HCT116 (cell line): Measurements from ENCODE around the gene RASL10A. TPM values are rescaled to one million over a fixed set of nuclear protein-coding genes. Genes with fewer than 3 reads are reported as not detected.

Experiments used
- ATAC-seq: fragments of 200-7000 bp; cut with Tn5 transposase; 2 replicates; pipeline ENCODE4 v1.9.1; 2020; ENCODE audit warnings: mild to moderate bottlenecking, moderate library complexity
- BruUV-seq: library from RNA; stranded (reverse); fragments of 400-500 nt; replicated peaks from 2 replicates; lab custom pipeline; 2021; lab: Mats Ljungman, UMichigan
- CTCF ChIA-PET: fragments of 300-600 bp; sonication (Branson Sonifier 250); formaldehyde crosslinking; loops from one replicate; lab custom pipeline; 2021; ENCODE audit warnings: antibody characterized with exemption; lab: Charles Lee
- POLR2A ChIA-PET: fragments of 300-600, 350-600 bp; sonication (Branson Sonifier 250); formaldehyde crosslinking; loops from one replicate; lab custom pipeline; 2021; ENCODE audit warnings: antibody characterized with exemption; lab: Charles Lee
- RAD21 ChIA-PET, 2 experiments: fragments of 300-600 bp; sonication (Branson Sonifier 250); formaldehyde crosslinking; loops; one replicate each; lab custom pipeline; 2023; ENCODE audit warnings: low total read pairs in 2 of 2; ENCODE audit not compliant: uncharacterized antibody in 2 of 2, unreplicated experiment in 2 of 2, low non-redundant PET in 1 of 2; lab: Charles Lee
- DNase-seq: peaks from one replicate; pipeline ENCODE4 v3.0.0-alpha.2; 2010; ENCODE audit warnings: low read depth, low spot score
- H2AFZ ChIP-seq: fragments of 200-600 bp; shearing (Covaris generic), sonication (generic); 2 replicates; pipeline ENCODE4 v1.6.1; 2017; ENCODE audit warnings: low read depth, mixed run types, mixed read lengths, antibody characterized with exemption, low read length; ENCODE audit not compliant: poor library complexity, severe bottlenecking
- H3K27ac ChIP-seq: 2 replicates; pipeline ENCODE4 v1.5.1; 2012; ENCODE audit warnings: low read depth, low read length
- H3K27me3 ChIP-seq: fragments of 200-600 bp; sonication (generic); 2 replicates; pipeline ENCODE4 v1.6.1; 2016; ENCODE audit warnings: mixed run types, low read length, mixed read lengths; ENCODE audit not compliant: insufficient read depth
- H3K36me3 ChIP-seq, 2 experiments: fragments of 200-500 bp in 1 of 2; fragments of 200-600 bp in 1 of 2; sonication (Bioruptor generic) in 1 of 2; sonication (generic) in 1 of 2; 2 replicates each; pipeline versions ENCODE4 v1.5.1 to v1.6.1; 2014 to 2016; ENCODE audit warnings: low read length in 2 of 2, inconsistent platforms in 1 of 2, mixed read lengths in 1 of 2, mixed run types in 1 of 2; ENCODE audit not compliant: insufficient read depth in 2 of 2, control insufficient read depth in 1 of 2
- H3K4me1 ChIP-seq, 2 experiments: fragments of 200-600 bp in 1 of 2; sonication (generic) in 1 of 2; 2 replicates each; pipeline versions ENCODE4 v1.5.1 to v1.6.1; 2012 to 2017; ENCODE audit warnings: low read length in 2 of 2, inconsistent platforms in 1 of 2, mild to moderate bottlenecking in 1 of 2, mixed read lengths in 1 of 2, mixed run types in 1 of 2, moderate library complexity in 1 of 2; ENCODE audit not compliant: insufficient read depth in 2 of 2, control insufficient read depth in 1 of 2
- H3K4me2 ChIP-seq: fragments of 200-600 bp; sonication (generic); 2 replicates; pipeline ENCODE4 v1.6.1; 2017; ENCODE audit warnings: mixed run types, low read length, mixed read lengths
- H3K4me3 ChIP-seq, 2 experiments: fragments of 200-600 bp in 1 of 2; sonication (generic) in 1 of 2; replicated peaks in 1 of 2; 2 replicates each; pipeline ENCODE4 v1.5.1; 2011 to 2016; ENCODE audit warnings: low read length in 2 of 2, control low read depth in 1 of 2, low read depth in 1 of 2, mild to moderate bottlenecking in 1 of 2, mixed read lengths in 1 of 2, mixed run types in 1 of 2
- H3K79me2 ChIP-seq: fragments of 200-600 bp; sonication (generic); 2 replicates; pipeline ENCODE4 v1.6.1; 2017; ENCODE audit warnings: mild to moderate bottlenecking, mixed run types, low read length, moderate library complexity, mixed read lengths; ENCODE audit not compliant: insufficient read depth
- H3K9ac ChIP-seq: fragments of 200-600 bp; sonication (generic); 2 replicates; pipeline ENCODE4 v1.6.1; 2016; ENCODE audit warnings: low read length, mixed read lengths
- H3K9me2 ChIP-seq: fragments of 200-600 bp; sonication (generic), shearing (Covaris generic); 2 replicates; pipeline ENCODE4 v1.6.1; 2017; ENCODE audit warnings: mixed run types, mild to moderate bottlenecking, moderate library complexity; ENCODE audit not compliant: insufficient read depth
- H3K9me3 ChIP-seq, 2 experiments: fragments of 200-500 bp in 1 of 2; fragments of 200-600 bp in 1 of 2; sonication (Bioruptor generic) in 1 of 2; sonication (generic) in 1 of 2; 2 replicates each; pipeline ENCODE4 v1.6.1; 2014 to 2017; ENCODE audit warnings: low read length in 2 of 2, mixed read lengths in 2 of 2, inconsistent platforms in 1 of 2, low read depth in 1 of 2, mild to moderate bottlenecking in 1 of 2, mixed run types in 1 of 2, moderate library complexity in 1 of 2; ENCODE audit not compliant: control insufficient read depth in 1 of 2, insufficient read depth in 1 of 2
- H4K20me1 ChIP-seq: fragments of 200-600 bp; sonication (generic), shearing (Covaris generic); 2 replicates; pipeline ENCODE4 v1.6.1; 2017; ENCODE audit warnings: mixed run types, mild to moderate bottlenecking, moderate library complexity; ENCODE audit not compliant: insufficient read depth
- CBX3 ChIP-seq: IDR thresholded peaks from 2 replicates; pipeline ENCODE4 v1.6.1; 2012; ENCODE audit warnings: low read depth
- CEBPB ChIP-seq: IDR thresholded peaks from 2 replicates; pipeline ENCODE4 v1.6.1; 2012; ENCODE audit warnings: low read depth
- ELF1 ChIP-seq: IDR thresholded peaks from 2 replicates; pipeline ENCODE4 v1.6.1; 2012; ENCODE audit warnings: low read depth, borderline replicate concordance
- EZH2 ChIP-seq: fragments of 200-600 bp; sonication (generic); IDR thresholded peaks from 2 replicates; pipeline ENCODE4 v1.6.1; 2017; ENCODE audit warnings: antibody characterized with exemption, mixed run types
- EZH2phosphoT487 ChIP-seq: fragments of 200-600 bp; IDR thresholded peaks from 2 replicates; pipeline ENCODE4 v1.6.1; 2018; ENCODE audit warnings: antibody characterized with exemption, borderline replicate concordance
- JUND ChIP-seq: IDR thresholded peaks from 2 replicates; pipeline ENCODE4 v1.6.1; 2012
- POLR2A ChIP-seq: IDR thresholded peaks from 2 replicates; pipeline ENCODE4 v1.7.0; 2011; ENCODE audit warnings: borderline replicate concordance; ENCODE audit not compliant: insufficient read depth, insufficient read length; ENCODE audit errors: extremely low read depth
- POLR2AphosphoS5 ChIP-seq: IDR thresholded peaks from 2 replicates; pipeline ENCODE4 v1.6.1; 2011; ENCODE audit warnings: mild to moderate bottlenecking, low read depth, low read length, moderate library complexity
- SIN3A ChIP-seq: IDR thresholded peaks from 2 replicates; pipeline ENCODE4 v1.6.1; 2012; ENCODE audit warnings: low read depth
- SP1 ChIP-seq: IDR thresholded peaks from 2 replicates; pipeline ENCODE4 v1.6.1; 2012; ENCODE audit warnings: low read depth
- TCF7L2 ChIP-seq: IDR thresholded peaks from 2 replicates; pipeline ENCODE4 v1.7.0; 2011; ENCODE audit warnings: borderline replicate concordance, inconsistent platforms; ENCODE audit not compliant: insufficient read depth, insufficient read length; ENCODE audit errors: extremely low read depth
- intact Hi-C: fragments of 100-400 bp; cut with micrococcal nuclease; formaldehyde crosslinking; loops from 2 replicates; pipeline ENCODE4 v1.10.0; 2022
- total RNA-seq: library from RNA; stranded (reverse); gene quantifications from one replicate; pipeline ENCODE4 v1.2.1, GENCODE V29; 2021; ENCODE audit not compliant: unreplicated experiment
- TF ChIP-seq, protein P1 (sequence below): IDR thresholded peaks from 2 replicates; pipeline ENCODE4 v1.6.1; 2011; ENCODE audit warnings: mild to moderate bottlenecking, low read length, moderate library complexity; ENCODE audit not compliant: insufficient replicate concordance; ENCODE audit errors: extremely low read depth
- TF ChIP-seq, protein P2 (sequence below): IDR thresholded peaks from 2 replicates; pipeline ENCODE4 v1.6.1; 2012
- TF ChIP-seq, protein P3 (sequence below), 3 experiments: fragments of 200-600 bp in 1 of 3; sonication (generic) in 1 of 3; IDR thresholded peaks in 2 of 3; conservative IDR thresholded peaks in 1 of 3; 2 replicates each; pipeline ENCODE4 v1.5.1; 2012 to 2017; ENCODE audit warnings: low read depth in 2 of 3, low read length in 2 of 3, antibody characterized with exemption in 1 of 3, borderline replicate concordance in 1 of 3, control low read depth in 1 of 3, mild to moderate bottlenecking in 1 of 3, mixed read lengths in 1 of 3, mixed run types in 1 of 3, moderate library complexity in 1 of 3; ENCODE audit not compliant: insufficient read depth in 1 of 3
- TF ChIP-seq, protein P4 (sequence below): IDR thresholded peaks from 2 replicates; pipeline ENCODE4 v1.6.1; 2012; ENCODE audit warnings: low read depth

Gene RASL10A
- total RNA-seq, 1 experiment from 2014 or later = 0.96 TPM

DNA sequence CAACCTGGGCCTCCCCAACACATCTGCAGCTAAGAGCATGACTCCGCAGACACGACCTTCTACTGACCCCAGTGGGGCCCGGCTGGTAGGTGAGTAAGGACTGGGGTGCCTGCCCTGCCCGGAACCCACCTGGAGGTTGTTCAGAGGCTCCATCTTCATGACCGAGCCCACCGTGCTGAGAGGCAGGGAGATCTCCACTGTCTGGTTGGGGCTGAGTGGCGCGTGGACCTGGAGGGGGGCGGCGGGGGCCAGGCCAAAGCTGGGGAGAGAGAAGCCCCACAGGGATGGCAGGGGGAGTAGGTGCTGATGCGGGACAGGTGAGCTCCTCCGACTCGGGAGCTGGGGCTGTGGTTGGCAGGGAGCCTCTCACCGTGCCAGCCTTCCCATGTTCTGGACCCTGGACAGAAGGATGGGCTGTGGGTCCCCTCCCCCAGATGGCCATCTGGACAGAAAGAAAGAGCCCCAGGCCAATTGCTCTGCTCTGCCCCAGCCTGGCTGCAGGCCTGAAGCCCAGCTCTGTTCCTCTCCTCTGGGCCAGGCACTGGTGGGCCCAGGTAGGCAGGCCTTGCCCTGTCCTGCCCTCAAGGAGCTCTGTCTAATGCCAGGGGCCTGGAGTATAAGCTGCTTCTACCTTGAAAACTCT lies 16.3 kb upstream of the RASL10A start:
- H4K20me1 ChIP-seq = no peaks in the 10 kb centered on the region
- POLR2A ChIA-PET = no interaction called here
- intact Hi-C loops = no loop called here

More for the DNA sequence above, 16.3 kb upstream of the RASL10A start:
- Histone ChIP-seq H3K36me3 (peaks cover 0 to 12% of the 10 kb centered on the region in 2 experiments; a peak in 2 of 4 replicates), H3K79me2 (no peaks in the 10 kb centered on the region), H3K27ac (no peak overlapping the region), H3K27me3 (no peaks in the 10 kb centered on the region), H3K9me2 (no peaks in the 10 kb centered on the region), H3K4me2 (no peak overlapping the region), H3K9ac (no peak overlapping the region), H3K9me3 (no peaks in the 10 kb centered on the region), H3K4me1 (peaks cover 0 to 6% of the 10 kb centered on the region in 2 experiments; a peak in 1 of 4 replicates), H2AFZ (no peak overlapping the region), H3K4me3 (no peak overlapping the region)
- DNase-seq (no peak), ATAC-seq (no peak)
- BruUV-seq = no TSS peak
- RAD21 ChIA-PET = no interaction called here
- CTCF ChIA-PET = no interaction called here
- TF ChIP-seq SIN3A = no peak
- TF ChIP-seq, protein P1, sequence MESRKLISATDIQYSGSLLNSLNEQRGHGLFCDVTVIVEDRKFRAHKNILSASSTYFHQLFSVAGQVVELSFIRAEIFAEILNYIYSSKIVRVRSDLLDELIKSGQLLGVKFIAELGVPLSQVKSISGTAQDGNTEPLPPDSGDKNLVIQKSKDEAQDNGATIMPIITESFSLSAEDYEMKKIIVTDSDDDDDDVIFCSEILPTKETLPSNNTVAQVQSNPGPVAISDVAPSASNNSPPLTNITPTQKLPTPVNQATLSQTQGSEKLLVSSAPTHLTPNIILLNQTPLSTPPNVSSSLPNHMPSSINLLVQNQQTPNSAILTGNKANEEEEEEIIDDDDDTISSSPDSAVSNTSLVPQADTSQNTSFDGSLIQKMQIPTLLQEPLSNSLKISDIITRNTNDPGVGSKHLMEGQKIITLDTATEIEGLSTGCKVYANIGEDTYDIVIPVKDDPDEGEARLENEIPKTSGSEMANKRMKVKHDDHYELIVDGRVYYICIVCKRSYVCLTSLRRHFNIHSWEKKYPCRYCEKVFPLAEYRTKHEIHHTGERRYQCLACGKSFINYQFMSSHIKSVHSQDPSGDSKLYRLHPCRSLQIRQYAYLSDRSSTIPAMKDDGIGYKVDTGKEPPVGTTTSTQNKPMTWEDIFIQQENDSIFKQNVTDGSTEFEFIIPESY = no peak
- TF ChIP-seq, protein P2, sequence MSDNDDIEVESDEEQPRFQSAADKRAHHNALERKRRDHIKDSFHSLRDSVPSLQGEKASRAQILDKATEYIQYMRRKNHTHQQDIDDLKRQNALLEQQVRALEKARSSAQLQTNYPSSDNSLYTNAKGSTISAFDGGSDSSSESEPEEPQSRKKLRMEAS = no peak
- no peak for TF ChIP-seq EZH2
- no peak for TF ChIP-seq TCF7L2
- no peak for TF ChIP-seq SP1
- TF ChIP-seq JUND = no peak
- no peak for TF ChIP-seq EZH2phosphoT487
- TF ChIP-seq POLR2A = no peak
- TF ChIP-seq CEBPB = no peak
- TF ChIP-seq, protein P3, sequence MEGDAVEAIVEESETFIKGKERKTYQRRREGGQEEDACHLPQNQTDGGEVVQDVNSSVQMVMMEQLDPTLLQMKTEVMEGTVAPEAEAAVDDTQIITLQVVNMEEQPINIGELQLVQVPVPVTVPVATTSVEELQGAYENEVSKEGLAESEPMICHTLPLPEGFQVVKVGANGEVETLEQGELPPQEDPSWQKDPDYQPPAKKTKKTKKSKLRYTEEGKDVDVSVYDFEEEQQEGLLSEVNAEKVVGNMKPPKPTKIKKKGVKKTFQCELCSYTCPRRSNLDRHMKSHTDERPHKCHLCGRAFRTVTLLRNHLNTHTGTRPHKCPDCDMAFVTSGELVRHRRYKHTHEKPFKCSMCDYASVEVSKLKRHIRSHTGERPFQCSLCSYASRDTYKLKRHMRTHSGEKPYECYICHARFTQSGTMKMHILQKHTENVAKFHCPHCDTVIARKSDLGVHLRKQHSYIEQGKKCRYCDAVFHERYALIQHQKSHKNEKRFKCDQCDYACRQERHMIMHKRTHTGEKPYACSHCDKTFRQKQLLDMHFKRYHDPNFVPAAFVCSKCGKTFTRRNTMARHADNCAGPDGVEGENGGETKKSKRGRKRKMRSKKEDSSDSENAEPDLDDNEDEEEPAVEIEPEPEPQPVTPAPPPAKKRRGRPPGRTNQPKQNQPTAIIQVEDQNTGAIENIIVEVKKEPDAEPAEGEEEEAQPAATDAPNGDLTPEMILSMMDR (IDR thresholded peaks at IDR 0.05 in 2 of 3, conservative IDR thresholded peaks at IDR 0.05 in 1 of 3; ENCODE audit: borderline replicate concordance in 1 of 3, insufficient read depth in 1 of 3, low read depth in 2 of 3, low read length in 2 of 3) = no peak
- TF ChIP-seq, protein P4, sequence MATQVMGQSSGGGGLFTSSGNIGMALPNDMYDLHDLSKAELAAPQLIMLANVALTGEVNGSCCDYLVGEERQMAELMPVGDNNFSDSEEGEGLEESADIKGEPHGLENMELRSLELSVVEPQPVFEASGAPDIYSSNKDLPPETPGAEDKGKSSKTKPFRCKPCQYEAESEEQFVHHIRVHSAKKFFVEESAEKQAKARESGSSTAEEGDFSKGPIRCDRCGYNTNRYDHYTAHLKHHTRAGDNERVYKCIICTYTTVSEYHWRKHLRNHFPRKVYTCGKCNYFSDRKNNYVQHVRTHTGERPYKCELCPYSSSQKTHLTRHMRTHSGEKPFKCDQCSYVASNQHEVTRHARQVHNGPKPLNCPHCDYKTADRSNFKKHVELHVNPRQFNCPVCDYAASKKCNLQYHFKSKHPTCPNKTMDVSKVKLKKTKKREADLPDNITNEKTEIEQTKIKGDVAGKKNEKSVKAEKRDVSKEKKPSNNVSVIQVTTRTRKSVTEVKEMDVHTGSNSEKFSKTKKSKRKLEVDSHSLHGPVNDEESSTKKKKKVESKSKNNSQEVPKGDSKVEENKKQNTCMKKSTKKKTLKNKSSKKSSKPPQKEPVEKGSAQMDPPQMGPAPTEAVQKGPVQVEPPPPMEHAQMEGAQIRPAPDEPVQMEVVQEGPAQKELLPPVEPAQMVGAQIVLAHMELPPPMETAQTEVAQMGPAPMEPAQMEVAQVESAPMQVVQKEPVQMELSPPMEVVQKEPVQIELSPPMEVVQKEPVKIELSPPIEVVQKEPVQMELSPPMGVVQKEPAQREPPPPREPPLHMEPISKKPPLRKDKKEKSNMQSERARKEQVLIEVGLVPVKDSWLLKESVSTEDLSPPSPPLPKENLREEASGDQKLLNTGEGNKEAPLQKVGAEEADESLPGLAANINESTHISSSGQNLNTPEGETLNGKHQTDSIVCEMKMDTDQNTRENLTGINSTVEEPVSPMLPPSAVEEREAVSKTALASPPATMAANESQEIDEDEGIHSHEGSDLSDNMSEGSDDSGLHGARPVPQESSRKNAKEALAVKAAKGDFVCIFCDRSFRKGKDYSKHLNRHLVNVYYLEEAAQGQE = no peak
- no peak for TF ChIP-seq ELF1
- TF ChIP-seq POLR2AphosphoS5 = no peak
- no peak for TF ChIP-seq CBX3
